Stimulated activated CD4-positive, alpha-beta T cell treated with anti-CD3 and anti-CD28 coated beads, Interleukin-2, amount 100 ng/mL, for 48 hours (primary cell): ENCODE data around the gene RGL2.
"Not testable (repeated sequence)": the region's sequence is repeated elsewhere in the genome, so short reads cannot be mapped to it uniquely, and the experiment has no call there.

Source experiments
- DNase-seq, 2 donors: peaks; one replicate each; pipeline ENCODE4 v3.0.0-alpha.2; 2020

RGL2 gene, protein sequence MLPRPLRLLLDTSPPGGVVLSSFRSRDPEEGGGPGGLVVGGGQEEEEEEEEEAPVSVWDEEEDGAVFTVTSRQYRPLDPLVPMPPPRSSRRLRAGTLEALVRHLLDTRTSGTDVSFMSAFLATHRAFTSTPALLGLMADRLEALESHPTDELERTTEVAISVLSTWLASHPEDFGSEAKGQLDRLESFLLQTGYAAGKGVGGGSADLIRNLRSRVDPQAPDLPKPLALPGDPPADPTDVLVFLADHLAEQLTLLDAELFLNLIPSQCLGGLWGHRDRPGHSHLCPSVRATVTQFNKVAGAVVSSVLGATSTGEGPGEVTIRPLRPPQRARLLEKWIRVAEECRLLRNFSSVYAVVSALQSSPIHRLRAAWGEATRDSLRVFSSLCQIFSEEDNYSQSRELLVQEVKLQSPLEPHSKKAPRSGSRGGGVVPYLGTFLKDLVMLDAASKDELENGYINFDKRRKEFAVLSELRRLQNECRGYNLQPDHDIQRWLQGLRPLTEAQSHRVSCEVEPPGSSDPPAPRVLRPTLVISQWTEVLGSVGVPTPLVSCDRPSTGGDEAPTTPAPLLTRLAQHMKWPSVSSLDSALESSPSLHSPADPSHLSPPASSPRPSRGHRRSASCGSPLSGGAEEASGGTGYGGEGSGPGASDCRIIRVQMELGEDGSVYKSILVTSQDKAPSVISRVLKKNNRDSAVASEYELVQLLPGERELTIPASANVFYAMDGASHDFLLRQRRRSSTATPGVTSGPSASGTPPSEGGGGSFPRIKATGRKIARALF

DNA sequence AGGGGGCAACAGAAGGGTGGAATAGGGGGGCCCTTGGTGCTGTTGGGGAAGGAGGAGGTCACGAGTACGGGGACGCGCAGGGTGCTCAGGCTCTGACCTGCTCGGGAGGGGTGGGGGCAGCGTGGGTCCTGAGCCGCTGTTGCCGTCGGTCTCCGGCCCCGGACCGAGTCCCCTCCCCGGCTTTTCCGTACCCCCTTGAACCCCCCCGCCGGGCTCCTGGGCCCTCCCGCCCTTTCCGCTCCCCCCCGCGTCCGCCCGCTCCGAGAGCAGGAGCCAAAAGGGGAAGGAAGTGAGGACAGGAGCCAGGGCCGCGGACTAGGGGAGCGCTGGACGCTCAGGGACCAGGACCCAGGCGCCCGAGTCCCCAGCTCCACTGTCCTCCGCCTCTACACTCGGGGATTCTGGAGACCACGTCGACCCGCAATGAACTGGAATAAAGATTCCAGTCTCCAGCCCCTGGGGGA is at the start of gene RGL2:
Gene RGL2 (minus strand): TSS at position 170 of the 464 bp plus-strand sequence. CDS start 332 bp downstream, outside the sequence.
- no peak for DNase-seq

GRCh38 chr6:33347816-33348215 is 49.1 kb upstream of the RGL2 start:
- DNase-seq = no peak

DNA sequence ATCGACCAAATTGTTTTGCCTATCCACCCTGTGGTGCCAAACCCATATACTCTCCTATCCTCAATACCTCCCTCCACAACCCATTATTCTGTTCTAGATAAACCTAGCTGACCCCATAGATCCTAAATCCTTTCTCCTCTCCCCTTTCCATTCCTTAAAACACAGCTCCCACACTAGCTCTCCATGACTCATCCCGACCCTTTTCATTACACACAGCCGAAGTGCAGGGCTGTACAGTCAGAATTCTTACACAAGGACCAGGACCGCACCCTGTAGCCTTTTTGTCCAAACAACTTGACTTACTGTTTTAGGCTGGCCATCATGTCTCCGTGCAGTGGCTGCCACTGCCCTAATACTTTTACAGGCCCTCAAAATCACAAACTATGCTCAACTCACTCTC is 48.2 kb upstream of the RGL2 start:
- DNase-seq = not testable (repeated sequence)

DNA sequence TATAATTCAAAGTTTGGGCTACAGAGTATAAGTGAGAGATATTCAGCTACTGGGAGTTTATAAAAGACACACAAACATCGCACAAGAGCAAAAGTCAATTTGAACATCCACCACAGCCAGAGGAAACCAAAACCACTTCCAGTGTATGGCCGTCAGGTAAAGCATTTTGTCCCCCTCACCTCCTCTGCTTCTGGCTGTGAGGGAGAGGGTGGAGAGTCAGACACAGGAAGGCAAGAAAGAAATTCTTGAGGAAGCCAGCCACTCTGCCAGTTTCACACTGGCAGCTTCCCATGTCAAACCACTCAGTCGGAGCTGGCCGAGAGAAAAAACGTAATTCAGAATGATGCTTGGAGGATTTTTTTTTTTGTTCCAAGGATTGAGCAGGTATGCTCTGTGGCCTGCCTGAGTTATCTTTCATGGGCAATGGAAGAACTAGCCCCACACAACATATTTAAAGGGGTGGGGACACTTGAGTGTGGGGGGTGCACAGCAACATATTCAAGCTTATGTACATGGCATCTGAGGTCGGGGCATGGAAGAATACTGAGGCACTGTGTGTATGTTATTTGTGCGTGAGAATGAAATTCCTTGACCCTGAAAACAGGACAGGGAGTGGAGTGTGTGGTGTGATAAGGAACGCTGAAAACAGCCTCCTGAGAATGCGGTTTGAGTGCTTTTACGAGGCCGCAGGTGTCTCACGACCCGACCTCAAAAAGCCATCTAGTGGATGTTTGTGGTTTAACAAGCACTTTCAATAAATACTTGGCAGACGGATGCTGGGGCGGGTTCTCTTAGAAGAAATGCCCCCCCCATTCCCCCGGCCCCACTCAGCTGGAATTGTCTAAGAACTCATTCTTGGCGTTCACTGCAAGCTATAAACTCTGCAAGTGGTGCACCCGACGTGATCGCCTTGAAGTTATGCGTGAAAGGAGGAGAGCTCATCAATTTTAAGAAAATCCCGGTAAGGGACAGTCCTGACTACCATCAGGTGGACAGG is 46.3 kb upstream of the RGL2 start:
- DNase-seq = peak; percentile 45

DNA sequence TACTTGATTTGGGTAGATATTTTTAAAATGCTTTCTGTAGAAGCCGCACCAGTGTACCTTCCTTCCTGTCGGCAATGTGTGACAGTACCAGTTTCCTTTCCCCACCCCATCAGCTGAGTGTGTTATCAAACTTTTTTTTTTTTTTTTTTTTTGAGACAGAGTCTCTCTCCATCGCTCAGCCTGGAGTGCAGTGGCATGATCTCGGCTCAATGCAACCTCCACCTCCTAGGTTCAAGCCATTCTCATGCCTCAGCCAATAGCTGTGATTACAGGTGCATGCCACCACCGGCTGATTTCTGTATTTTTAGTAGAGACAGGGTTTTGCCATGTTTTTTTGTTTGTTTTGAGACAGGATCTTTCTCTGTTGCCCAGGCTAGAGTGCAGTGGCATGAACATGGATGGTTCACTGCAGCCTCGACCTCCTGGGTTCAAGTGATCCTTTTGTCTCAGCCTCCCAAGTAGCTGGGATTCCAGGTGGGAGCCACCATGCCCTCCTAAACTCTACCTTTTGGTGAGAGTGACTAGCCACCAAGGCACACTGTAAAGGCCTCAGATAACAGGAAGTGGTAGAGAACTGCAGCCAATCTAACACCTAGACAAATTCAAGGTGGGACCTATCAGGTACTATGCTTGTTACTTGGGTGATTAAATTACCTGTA is 45.3 kb upstream of the RGL2 start:
- no peak for DNase-seq

GRCh38 chr6:33343606-33343952 is 44.8 kb upstream of the RGL2 start:
- DNase-seq = not testable (repeated sequence)

- DNase-seq = no peak
Observed at GRCh38 chr6:33339193-33339592, 40.5 kb upstream of the RGL2 start.

- DNase-seq = no peak
Observed at GRCh38 chr6:33336495-33336894, 37.8 kb upstream of the RGL2 start.

DNA sequence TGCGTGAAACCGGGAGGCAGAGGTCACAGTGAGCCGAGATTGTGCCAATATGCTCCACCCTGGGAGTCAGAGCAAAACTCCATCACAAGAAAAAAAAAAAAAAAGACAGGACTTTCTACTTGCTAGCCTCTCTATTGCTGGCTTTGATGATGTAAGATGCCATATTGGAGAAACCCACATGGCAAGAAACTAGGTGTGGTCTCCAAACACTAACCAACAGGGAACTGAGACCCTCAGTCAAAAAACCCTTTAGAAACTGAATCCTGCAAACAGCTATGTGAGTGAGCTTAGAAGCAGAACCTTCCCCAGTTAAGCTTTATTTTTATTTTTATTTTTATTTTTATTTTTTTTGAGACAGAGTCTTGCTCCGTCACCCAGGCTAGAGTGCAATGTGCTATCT is 37.2 kb upstream of the RGL2 start:
- DNase-seq = no peak

DNA sequence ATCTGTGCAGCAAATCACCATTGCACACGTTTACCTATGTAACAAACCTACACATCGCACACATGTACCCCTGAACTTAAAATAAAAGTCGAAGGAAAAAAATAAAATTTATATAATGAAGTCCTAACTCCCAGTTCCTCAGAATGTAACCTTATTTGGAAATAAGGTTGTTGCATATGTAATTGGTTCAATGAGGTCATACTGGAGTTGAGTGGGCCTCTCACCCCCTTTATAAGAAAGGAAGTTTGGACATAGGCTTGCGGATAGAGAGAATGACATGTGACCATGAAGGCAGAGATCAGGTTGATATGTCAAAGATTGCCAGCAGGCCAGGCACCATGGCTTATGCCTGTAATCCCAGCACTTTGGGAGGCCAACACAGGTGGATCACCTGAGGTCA is 34.9 kb upstream of the RGL2 start:
- DNase-seq = no peak

- DNase-seq = no peak
Observed at GRCh38 chr6:33330736-33331135, 32.0 kb upstream of the RGL2 start.

GRCh38 chr6:33329058-33329457 is 30.3 kb upstream of the RGL2 start:
- no peak for DNase-seq

DNA sequence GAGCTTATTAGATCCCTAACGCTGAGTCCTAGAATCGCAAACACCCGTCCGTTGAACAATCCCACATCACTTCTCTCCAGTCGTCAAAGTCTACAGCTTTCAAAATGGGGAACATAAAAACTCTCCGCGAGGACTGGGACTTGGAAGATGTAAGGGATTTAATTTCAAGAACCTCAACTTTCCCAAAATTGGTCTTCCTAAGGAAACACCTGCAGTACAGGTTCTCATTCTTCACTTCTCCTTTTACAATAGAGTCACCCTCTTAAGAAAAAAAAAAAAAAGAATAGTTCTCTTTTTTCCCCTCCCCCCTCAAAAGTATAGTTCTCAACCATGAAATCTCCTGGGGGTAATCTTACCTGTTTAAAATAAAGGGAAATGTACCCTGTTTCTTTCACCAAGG is 25.4 kb upstream of the RGL2 start:
- DNase-seq = no peak

GRCh38 chr6:33323623-33323948 is 24.8 kb upstream of the RGL2 start:
- no peak for DNase-seq

DNA sequence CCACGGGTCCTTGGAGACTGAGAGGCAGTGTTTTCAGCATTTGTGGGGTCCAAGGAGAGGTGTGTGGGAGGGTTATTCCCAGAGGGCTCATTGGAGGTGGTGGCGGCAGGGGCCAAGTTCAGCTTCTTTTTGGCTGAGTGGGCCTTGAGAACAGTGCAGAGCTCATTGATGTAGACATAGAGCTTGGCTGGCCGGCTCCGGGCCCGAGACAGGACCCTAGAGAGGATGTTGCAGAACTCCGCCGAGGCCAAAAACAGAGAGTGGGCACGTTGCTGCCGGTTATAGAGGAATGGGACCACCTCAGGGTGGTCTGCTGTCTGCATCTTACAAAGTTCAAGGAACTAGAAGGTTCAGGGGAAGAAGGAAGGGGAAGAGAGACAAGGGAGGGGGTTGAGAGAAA is 22.5 kb upstream of the RGL2 start:
- no peak for DNase-seq

GRCh38 chr6:33320315-33321181 is 21.8 kb upstream of the RGL2 start:
- DNase-seq = no peak

DNA sequence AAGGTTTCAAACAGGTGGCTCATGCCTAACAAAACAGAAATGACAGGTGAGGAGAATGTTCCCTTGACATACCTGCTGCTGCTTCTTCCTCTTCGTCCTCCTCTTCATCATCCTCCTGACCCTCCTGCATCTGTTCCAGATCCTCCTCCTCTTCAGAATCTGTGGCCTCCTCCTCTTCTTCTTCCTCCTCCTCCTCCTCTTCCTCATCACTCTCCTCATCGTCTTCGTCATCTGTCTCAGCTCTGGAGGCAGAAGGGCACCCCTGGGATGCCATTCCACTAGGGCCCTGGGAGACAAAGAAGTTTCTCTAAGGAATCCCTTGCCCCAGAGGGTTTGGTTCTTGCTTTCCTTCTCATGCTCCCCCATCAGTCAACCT is 21.2 kb upstream of the RGL2 start:
- no peak for DNase-seq

- no peak for DNase-seq
Observed at GRCh38 chr6:33318426-33319073, 19.8 kb upstream of the RGL2 start.

DNA sequence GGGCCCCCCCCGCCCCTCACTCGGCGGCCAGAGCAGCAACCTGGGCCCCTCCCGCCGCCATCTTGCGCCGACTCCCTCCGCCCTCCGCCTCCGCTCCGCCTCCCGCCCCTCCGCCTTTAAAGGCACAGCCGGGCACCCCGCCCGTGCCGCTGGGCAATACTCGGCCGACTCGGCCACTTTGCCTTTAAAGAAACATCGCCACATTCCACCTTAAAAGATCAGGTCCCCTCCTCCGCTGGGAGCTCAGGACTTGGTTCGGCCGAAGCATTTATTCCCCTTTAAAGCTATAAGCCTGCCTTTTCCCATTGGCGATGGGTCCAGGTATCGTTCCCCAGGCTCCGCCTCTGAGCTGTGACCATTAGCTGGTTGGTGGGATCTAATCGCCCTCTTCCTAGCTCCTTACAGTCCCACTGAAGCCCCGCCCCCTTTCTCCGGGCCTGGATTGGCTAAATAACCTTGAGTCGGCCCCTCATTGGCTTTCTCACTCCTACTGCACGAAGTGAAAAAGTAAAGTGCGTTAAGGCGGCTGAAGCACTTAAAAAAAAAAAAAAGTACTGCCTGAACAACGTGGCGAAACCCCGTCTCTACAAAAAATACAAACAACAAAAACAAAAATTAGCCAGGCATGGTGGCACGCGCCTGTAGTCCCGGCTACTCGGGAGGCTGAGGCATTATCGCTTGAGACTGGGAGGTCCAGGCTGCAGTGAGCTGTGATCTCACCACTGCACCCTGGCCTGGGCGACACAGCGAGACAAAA is 19.1 kb upstream of the RGL2 start, which contains the start of gene ZBTB22:
Gene ZBTB22 (minus strand): TSS at position 76 of the 757 bp plus-strand sequence. CDS start 828 bp downstream, outside the sequence.
- peak; percentile 93 to 96 for DNase-seq

- DNase-seq = no peak
Observed at GRCh38 chr6:33317419-33317668, 18.6 kb upstream of the RGL2 start.
